Astrocyte (in vitro differentiated cells and primary cell): Measurements from ENCODE around the gene ERO1A. TPM values are rescaled to one million over a fixed set of nuclear protein-coding genes. Genes with fewer than 3 reads are reported as not detected.

Experiments used
- DNase-seq: peaks from one replicate; pipeline ENCODE4 v3.0.0-alpha.2; 2010; ENCODE audit warnings: low read depth
- FAIRE-seq: peaks from 2 replicates; lab custom pipeline; 2011; peaks lifted over from hg19 to GRCh38; lab: Jason Lieb, UNC
- H2AFZ ChIP-seq: 2 replicates; pipeline ENCODE4 v1.6.0; 2012; ENCODE audit warnings: low read depth, low read length, inconsistent platforms
- H3K27ac ChIP-seq: 2 replicates; pipeline ENCODE4 v1.5.1; 2011; ENCODE audit warnings: low read depth, low read length, inconsistent platforms
- H3K27me3 ChIP-seq: 2 replicates; pipeline ENCODE4 v1.6.0; 2011; ENCODE audit warnings: low read length, inconsistent platforms; ENCODE audit not compliant: insufficient read depth
- H3K36me3 ChIP-seq: 2 replicates; pipeline ENCODE4 v1.5.1; 2011; ENCODE audit warnings: low read length, inconsistent platforms; ENCODE audit not compliant: insufficient read depth
- H3K4me1 ChIP-seq: 2 replicates; pipeline ENCODE4 v1.5.1; 2011; ENCODE audit warnings: low read length, inconsistent platforms; ENCODE audit not compliant: insufficient read depth
- H3K4me2 ChIP-seq: 2 replicates; pipeline ENCODE4 v1.6.0; 2012; ENCODE audit warnings: low read length, inconsistent platforms
- H3K4me3 ChIP-seq: 2 replicates; pipeline ENCODE4 v1.5.1; 2011; ENCODE audit warnings: low read depth, mild to moderate bottlenecking, low read length, inconsistent platforms; ENCODE audit not compliant: insufficient read depth
- H3K79me2 ChIP-seq: 2 replicates; pipeline ENCODE4 v1.6.0; 2012; ENCODE audit warnings: mild to moderate bottlenecking, low read length, inconsistent platforms; ENCODE audit not compliant: insufficient read depth
- H3K9ac ChIP-seq: 2 replicates; pipeline ENCODE4 v1.6.0; 2012; ENCODE audit warnings: mild to moderate bottlenecking, low read length, inconsistent platforms
- H3K9me3 ChIP-seq: 2 replicates; pipeline ENCODE4 v1.5.1; 2012; ENCODE audit warnings: low read depth, mild to moderate bottlenecking, low read length, inconsistent platforms; ENCODE audit not compliant: insufficient read depth
- H4K20me1 ChIP-seq: 2 replicates; pipeline ENCODE4 v1.6.0; 2012; ENCODE audit warnings: low read length, inconsistent platforms; ENCODE audit not compliant: insufficient read depth
- H3K27ac Mint-ChIP-seq: one replicate; pipeline ENCODE4 v1.8.0; 2021; ENCODE audit warnings: mild to moderate bottlenecking, mixed read lengths; ENCODE audit not compliant: unreplicated experiment
- H3K27me3 Mint-ChIP-seq: one replicate; pipeline ENCODE4 v1.8.0; 2021; ENCODE audit warnings: low read depth, mixed read lengths; ENCODE audit not compliant: unreplicated experiment
- H3K36me3 Mint-ChIP-seq: one replicate; pipeline ENCODE4 v1.8.0; 2021; ENCODE audit warnings: low read depth, mixed read lengths; ENCODE audit not compliant: unreplicated experiment
- H3K4me1 Mint-ChIP-seq: one replicate; pipeline ENCODE4 v1.8.0; 2021; ENCODE audit warnings: low read depth, mixed read lengths; ENCODE audit not compliant: unreplicated experiment
- H3K4me3 Mint-ChIP-seq: one replicate; pipeline ENCODE4 v1.8.0; 2021; ENCODE audit warnings: mild to moderate bottlenecking, moderate library complexity, mixed read lengths; ENCODE audit not compliant: unreplicated experiment
- H3K9me3 Mint-ChIP-seq: one replicate; pipeline ENCODE4 v1.8.0; 2021; ENCODE audit warnings: mild to moderate bottlenecking, mixed read lengths; ENCODE audit not compliant: unreplicated experiment
- EZH2 ChIP-seq: IDR thresholded peaks from 2 replicates; pipeline ENCODE4 v1.6.1; 2012; ENCODE audit warnings: mild to moderate bottlenecking, low read length, inconsistent platforms; ENCODE audit not compliant: insufficient read depth
- total RNA-seq: library from RNA; stranded (reverse); gene quantifications from 2 replicates; pipeline ENCODE4 v1.2.1, GENCODE V29; 2021
- TF ChIP-seq, protein P1 (sequence below): IDR thresholded peaks from 2 replicates; pipeline ENCODE4 v1.5.1; 2011; ENCODE audit warnings: low read depth, mild to moderate bottlenecking, inconsistent platforms, low read length, moderate library complexity; ENCODE audit not compliant: insufficient read depth

ERO1A gene
- total RNA-seq, 1 donor from 2014 or later, result 80.5 TPM

DNA sequence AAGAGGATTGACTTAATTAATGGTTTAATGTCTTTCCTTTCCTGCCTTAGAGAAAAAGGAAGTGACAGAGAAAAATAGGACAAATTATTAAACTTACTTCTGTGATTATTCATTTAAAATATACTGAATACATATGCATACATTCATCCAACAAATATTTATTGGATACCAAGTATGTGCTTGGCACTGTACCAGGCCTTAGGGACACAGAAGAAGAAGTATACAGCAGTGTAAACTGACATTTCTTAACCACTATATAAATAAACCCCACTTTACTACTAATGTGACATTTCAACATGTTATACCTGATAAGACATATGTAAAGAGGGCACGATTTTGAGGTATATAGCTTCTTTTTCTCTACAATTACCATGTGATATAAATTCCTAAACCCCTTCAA lies 53.6 kb downstream of the ERO1A start:
- no peaks in the 10 kb centered on the region for H3K4me1 Mint-ChIP-seq
- H3K27me3 ChIP-seq, result no peaks in the 10 kb centered on the region
- no peak for FAIRE-seq

DNA sequence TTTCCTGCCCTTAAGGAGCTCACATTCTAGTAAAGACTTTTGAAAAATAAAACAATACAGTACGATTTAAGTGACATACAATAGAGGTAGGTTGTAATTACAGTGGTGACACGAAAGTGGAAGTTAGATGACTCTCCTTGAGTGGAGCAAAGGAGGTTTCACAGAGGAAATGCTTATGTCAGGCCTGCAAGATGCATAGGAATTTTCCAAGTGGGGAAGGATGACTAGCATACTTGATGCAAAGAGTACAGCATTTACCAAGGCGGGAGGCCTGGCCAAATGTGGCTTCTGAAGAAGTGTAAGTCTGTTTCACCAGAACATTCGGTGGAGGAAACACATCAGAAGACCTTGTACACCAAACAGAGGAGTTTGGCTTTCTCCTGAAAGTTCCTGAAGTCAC lies 55.2 kb downstream of the ERO1A start:
- H3K27me3 Mint-ChIP-seq, result no peaks in the 10 kb centered on the region
- peaks cover 11% of the 10 kb centered on the region for H3K36me3 Mint-ChIP-seq
- no peak overlapping the region for H3K4me3 ChIP-seq
- no peaks in the 10 kb centered on the region for H3K4me1 ChIP-seq
- no peak overlapping the region for H2AFZ ChIP-seq
- H3K36me3 ChIP-seq, result peaks cover 4% of the 10 kb centered on the region
- peaks cover 2% of the 10 kb centered on the region for H3K9me3 Mint-ChIP-seq
- H3K27ac Mint-ChIP-seq, result no peak overlapping the region
- H3K4me2 ChIP-seq, result no peak overlapping the region
- no peak overlapping the region for H3K4me3 Mint-ChIP-seq
- H3K9me3 ChIP-seq, result no peaks in the 10 kb centered on the region
- no peak for DNase-seq
- no peaks in the 10 kb centered on the region for H3K4me1 Mint-ChIP-seq
- TF ChIP-seq, protein P1, sequence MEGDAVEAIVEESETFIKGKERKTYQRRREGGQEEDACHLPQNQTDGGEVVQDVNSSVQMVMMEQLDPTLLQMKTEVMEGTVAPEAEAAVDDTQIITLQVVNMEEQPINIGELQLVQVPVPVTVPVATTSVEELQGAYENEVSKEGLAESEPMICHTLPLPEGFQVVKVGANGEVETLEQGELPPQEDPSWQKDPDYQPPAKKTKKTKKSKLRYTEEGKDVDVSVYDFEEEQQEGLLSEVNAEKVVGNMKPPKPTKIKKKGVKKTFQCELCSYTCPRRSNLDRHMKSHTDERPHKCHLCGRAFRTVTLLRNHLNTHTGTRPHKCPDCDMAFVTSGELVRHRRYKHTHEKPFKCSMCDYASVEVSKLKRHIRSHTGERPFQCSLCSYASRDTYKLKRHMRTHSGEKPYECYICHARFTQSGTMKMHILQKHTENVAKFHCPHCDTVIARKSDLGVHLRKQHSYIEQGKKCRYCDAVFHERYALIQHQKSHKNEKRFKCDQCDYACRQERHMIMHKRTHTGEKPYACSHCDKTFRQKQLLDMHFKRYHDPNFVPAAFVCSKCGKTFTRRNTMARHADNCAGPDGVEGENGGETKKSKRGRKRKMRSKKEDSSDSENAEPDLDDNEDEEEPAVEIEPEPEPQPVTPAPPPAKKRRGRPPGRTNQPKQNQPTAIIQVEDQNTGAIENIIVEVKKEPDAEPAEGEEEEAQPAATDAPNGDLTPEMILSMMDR, result no peak
- TF ChIP-seq EZH2, result no peak
- FAIRE-seq, result no peak
- no peak overlapping the region for H3K27ac ChIP-seq
- no peaks in the 10 kb centered on the region for H3K79me2 ChIP-seq
- no peak overlapping the region for H3K9ac ChIP-seq
- no peaks in the 10 kb centered on the region for H3K27me3 ChIP-seq
- H4K20me1 ChIP-seq, result no peaks in the 10 kb centered on the region

More for the DNA sequence above, 53.6 kb downstream of the ERO1A start:
- Histone ChIP-seq H3K36me3 (peaks cover 4% of the 10 kb centered on the region), H3K9ac (no peak overlapping the region), H4K20me1 (no peaks in the 10 kb centered on the region), H3K27ac (no peak overlapping the region), H3K4me3 (no peak overlapping the region), H3K4me1 (no peaks in the 10 kb centered on the region), H3K4me2 (no peak overlapping the region), H3K79me2 (no peaks in the 10 kb centered on the region), H3K9me3 (no peaks in the 10 kb centered on the region), H2AFZ (no peak overlapping the region)
- DNase-seq, result no peak
- no peaks in the 10 kb centered on the region for H3K27me3 Mint-ChIP-seq
- no peak overlapping the region for H3K27ac Mint-ChIP-seq
- peaks cover 15% of the 10 kb centered on the region for H3K36me3 Mint-ChIP-seq
- H3K9me3 Mint-ChIP-seq, result peaks cover 2% of the 10 kb centered on the region
- H3K4me3 Mint-ChIP-seq, result no peak overlapping the region
- TF ChIP-seq EZH2, result no peak
- TF ChIP-seq, protein P1, result no peak

DNA sequence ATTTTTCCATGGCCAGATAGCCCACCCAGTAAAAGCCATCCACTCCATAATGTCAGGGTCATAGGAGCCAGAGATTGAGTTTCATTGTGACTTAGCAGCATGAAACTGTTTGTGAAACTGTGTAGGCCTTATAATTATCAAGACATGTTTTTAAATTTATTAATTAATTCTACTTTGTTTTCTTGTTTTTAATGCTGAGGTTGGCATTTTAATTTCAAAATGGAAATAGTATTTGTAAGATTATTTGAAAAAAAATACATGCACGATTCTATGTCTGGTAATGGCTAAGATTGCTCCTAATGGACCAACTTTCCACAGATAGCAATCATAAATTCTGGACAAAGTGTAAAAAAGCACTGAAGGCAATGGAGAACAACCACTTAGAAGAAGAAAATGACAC lies 75.7 kb downstream of the ERO1A start:
- TF ChIP-seq, protein P1, result no peak
- no peak for TF ChIP-seq EZH2
- Histone ChIP-seq H3K79me2 (no peaks in the 10 kb centered on the region), H4K20me1 (no peaks in the 10 kb centered on the region), H3K27me3 (no peaks in the 10 kb centered on the region), H2AFZ (no peak overlapping the region), H3K4me3 (no peak overlapping the region), H3K36me3 (no peaks in the 10 kb centered on the region), H3K9me3 (no peaks in the 10 kb centered on the region), H3K27ac (no peak overlapping the region), H3K9ac (no peak overlapping the region), H3K4me2 (no peak overlapping the region), H3K4me1 (no peaks in the 10 kb centered on the region)
- H3K4me3 Mint-ChIP-seq, result no peak overlapping the region
- FAIRE-seq, result no peak
- H3K27ac Mint-ChIP-seq, result no peak overlapping the region
- DNase-seq, result no peak
- no peaks in the 10 kb centered on the region for H3K36me3 Mint-ChIP-seq
- H3K4me1 Mint-ChIP-seq, result no peaks in the 10 kb centered on the region
- H3K9me3 Mint-ChIP-seq, result no peaks in the 10 kb centered on the region
- no peaks in the 10 kb centered on the region for H3K27me3 Mint-ChIP-seq
